ENCODE measurements around the gene CERCAM. TPM values are rescaled to one million over a fixed set of nuclear protein-coding genes. Genes with fewer than 3 reads are reported as not detected.
A peak's percentile ranks its signal among the peaks of the same experiment; 100 is the strongest.

The CERCAM gene
- 10 to 100 TPM in 1 of 4 donors, 1 to 10 TPM in 3; 3.3 to 16.5 (median 5.9) TPM for total RNA-seq

- H3K36me3 ChIP-seq = no peaks in the 10 kb centered on the region
- peaks cover 0 to 23% (median 13%) of the 10 kb centered on the region in 4 donors for H3K4me1 ChIP-seq
- peak within 1 kb of the TSS; percentile 65 to 99 (median 79) for H3K4me3 ChIP-seq
- DNase-seq = peak; percentile 66 to 79 (median 67)
- peaks cover 0 to 8% of the 10 kb centered on the region in 2 donors for H3K27me3 ChIP-seq
- peak within 1 kb of the TSS; percentile 28 to 79 (median 60) for H3K27ac ChIP-seq
- TF ChIP-seq, protein P1, sequence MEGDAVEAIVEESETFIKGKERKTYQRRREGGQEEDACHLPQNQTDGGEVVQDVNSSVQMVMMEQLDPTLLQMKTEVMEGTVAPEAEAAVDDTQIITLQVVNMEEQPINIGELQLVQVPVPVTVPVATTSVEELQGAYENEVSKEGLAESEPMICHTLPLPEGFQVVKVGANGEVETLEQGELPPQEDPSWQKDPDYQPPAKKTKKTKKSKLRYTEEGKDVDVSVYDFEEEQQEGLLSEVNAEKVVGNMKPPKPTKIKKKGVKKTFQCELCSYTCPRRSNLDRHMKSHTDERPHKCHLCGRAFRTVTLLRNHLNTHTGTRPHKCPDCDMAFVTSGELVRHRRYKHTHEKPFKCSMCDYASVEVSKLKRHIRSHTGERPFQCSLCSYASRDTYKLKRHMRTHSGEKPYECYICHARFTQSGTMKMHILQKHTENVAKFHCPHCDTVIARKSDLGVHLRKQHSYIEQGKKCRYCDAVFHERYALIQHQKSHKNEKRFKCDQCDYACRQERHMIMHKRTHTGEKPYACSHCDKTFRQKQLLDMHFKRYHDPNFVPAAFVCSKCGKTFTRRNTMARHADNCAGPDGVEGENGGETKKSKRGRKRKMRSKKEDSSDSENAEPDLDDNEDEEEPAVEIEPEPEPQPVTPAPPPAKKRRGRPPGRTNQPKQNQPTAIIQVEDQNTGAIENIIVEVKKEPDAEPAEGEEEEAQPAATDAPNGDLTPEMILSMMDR (IDR thresholded peaks at IDR 0.05) = no peak
- TF ChIP-seq POLR2A (IDR thresholded peaks at IDR 0.05) = no peak
- peaks cover 0 to 4% (median 0%) of the 10 kb centered on the region in 4 donors for H3K9me3 ChIP-seq
Measured at GRCh38 chr9:128420651-128421481, at the start of gene CERCAM. Gene CERCAM, plus strand, starts transcription at chr9:128420857. Its CDS starts 21 bp downstream, at chr9:128420878.

DNA sequence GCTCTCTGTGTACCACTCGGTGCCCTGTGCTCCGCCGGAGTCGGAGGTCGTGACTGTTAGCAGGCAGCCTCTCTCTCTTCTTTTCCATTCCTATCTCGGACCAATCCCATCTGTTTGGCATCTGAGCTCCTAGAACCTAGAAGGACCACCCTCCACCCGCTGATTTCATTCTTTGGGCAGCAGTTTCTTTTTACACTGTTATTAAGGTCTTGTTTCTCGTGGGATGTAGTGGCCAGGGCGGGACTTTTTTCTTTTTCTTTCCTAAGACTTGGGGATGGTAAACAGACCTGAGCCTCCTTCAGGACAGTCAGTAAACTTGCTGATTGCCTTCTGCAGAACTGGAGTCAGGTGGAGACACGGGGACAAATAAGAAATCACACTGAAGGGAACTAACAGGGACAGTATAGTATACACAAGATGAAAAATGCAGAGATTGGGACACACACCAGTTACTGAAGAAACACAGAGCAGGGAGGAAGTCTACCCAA is 49.0 kb upstream of the CERCAM start:
- Histone ChIP-seq H3K27me3 (no peaks in the 10 kb centered on the region), H3K4me1 (peaks cover 0 to 27% (median 4%) of the 10 kb centered on the region in 4 donors), H3K27ac (peak overlapping the region; percentile 76 to 96 (median 84)), H3K9me3 (no peaks in the 10 kb centered on the region), H3K36me3 (no peaks in the 10 kb centered on the region), H3K4me3 (peak overlapping the region; percentile 62 to 85 (median 72))
- TF ChIP-seq, protein P1 (IDR thresholded peaks at IDR 0.05) = peak in 1 of 6 experiments; percentile 4
- no peak for TF ChIP-seq POLR2A (IDR thresholded peaks at IDR 0.05)
- no peak for DNase-seq

- peak overlapping the region; percentile 62 to 85 (median 72) for H3K4me3 ChIP-seq
Measured at GRCh38 chr9:128372188-128372641, 48.4 kb upstream of the CERCAM start.

DNA sequence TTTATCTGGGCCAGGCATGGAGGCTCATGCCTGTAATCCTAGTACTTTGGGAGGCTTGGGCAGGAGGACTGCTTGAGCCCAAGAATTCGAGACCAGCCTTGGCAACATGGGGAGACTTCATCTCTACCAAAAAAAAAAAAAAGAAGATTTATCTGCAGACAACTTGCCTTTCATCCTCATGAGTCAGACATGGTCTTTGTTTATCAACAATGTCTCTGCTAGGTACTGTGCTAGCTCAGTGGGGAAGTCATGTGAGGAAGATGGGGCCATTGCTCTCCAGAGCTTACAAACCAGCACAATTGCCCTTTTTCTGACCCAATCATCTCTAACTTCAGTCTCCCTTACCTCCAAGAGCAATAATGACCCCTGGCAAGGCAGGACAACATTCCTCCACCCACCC is 47.9 kb upstream of the CERCAM start:
- no peak for DNase-seq
- peaks cover 0 to 27% (median 4%) of the 10 kb centered on the region in 4 donors for H3K4me1 ChIP-seq
- H3K9me3 ChIP-seq = no peaks in the 10 kb centered on the region
- peaks cover 0 to 2% (median 0%) of the 10 kb centered on the region in 3 donors for H3K36me3 ChIP-seq
- H3K27ac ChIP-seq = no peak overlapping the region
- no peak overlapping the region for H3K4me3 ChIP-seq
- no peaks in the 10 kb centered on the region for H3K27me3 ChIP-seq
- no peak for TF ChIP-seq POLR2A (IDR thresholded peaks at IDR 0.05)
- TF ChIP-seq, protein P1 (IDR thresholded peaks at IDR 0.05) = no peak

More at GRCh38 chr9:128372188-128372641, 48.4 kb upstream of the CERCAM start:
- H3K27me3 ChIP-seq = no peaks in the 10 kb centered on the region
- H3K27ac ChIP-seq = peak overlapping the region in 3 of 4 donors; percentile 76 to 96 (median 82)
- TF ChIP-seq POLR2A (IDR thresholded peaks at IDR 0.05) = no peak
- TF ChIP-seq, protein P1 (IDR thresholded peaks at IDR 0.05) = no peak
- peaks cover 0 to 27% (median 4%) of the 10 kb centered on the region in 4 donors for H3K4me1 ChIP-seq
- H3K9me3 ChIP-seq = no peaks in the 10 kb centered on the region
- DNase-seq = no peak
- H3K36me3 ChIP-seq = no peaks in the 10 kb centered on the region

- peaks cover 0 to 27% (median 4%) of the 10 kb centered on the region in 4 donors for H3K4me1 ChIP-seq
Measured at GRCh38 chr9:128374221-128374675, 46.4 kb upstream of the CERCAM start.

More at GRCh38 chr9:128374221-128374675, 46.4 kb upstream of the CERCAM start:
- Histone ChIP-seq H3K27ac (no peak overlapping the region), H3K9me3 (no peaks in the 10 kb centered on the region), H3K4me3 (no peak overlapping the region), H3K36me3 (peaks cover 0 to 16% (median 0%) of the 10 kb centered on the region in 3 donors), H3K27me3 (no peaks in the 10 kb centered on the region)
- no peak for DNase-seq
- TF ChIP-seq, protein P1 (IDR thresholded peaks at IDR 0.05) = no peak
- TF ChIP-seq POLR2A (IDR thresholded peaks at IDR 0.05) = no peak
